Hepatocyte (in vitro differentiated cells): ENCODE data around the gene FAAH2.

Experiments used
- EZH2phosphoT487 ChIP-seq: fragments of 200-600 bp; sonication (generic); IDR thresholded peaks from one replicate; pipeline ENCODE4 v1.6.1; 2018; ENCODE audit warnings: antibody characterized with exemption, mild to moderate bottlenecking, low read depth, moderate library complexity; ENCODE audit not compliant: unreplicated experiment, severe bottlenecking
- TF ChIP-seq, protein P1 (sequence below): fragments of 200-600 bp; sonication (generic); IDR thresholded peaks from 2 replicates; pipeline ENCODE4 v1.5.1; 2016; ENCODE audit warnings: antibody characterized with exemption, mild to moderate bottlenecking; ENCODE audit not compliant: poor library complexity

DNA sequence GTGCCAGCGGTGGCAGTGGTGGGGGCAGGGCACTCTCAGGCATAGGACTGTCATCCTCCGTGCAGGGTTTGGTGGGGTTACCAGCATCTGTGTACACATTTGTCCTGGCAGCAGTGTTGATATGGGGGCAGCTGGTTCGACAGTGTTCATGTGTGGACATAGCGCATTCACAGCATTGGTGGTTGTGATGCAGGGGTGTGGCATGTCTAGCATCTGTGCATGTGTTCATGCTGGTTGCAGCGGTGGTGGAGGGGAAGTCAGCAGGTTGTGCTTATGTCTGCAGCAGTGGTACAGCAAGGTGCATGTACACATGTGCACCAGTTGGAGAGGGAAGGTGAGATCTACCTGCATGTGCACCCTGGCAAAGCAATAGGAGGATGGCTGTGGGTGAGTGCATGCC lies 230.0 kb downstream of the FAAH2 start:
- TF ChIP-seq, protein P1, sequence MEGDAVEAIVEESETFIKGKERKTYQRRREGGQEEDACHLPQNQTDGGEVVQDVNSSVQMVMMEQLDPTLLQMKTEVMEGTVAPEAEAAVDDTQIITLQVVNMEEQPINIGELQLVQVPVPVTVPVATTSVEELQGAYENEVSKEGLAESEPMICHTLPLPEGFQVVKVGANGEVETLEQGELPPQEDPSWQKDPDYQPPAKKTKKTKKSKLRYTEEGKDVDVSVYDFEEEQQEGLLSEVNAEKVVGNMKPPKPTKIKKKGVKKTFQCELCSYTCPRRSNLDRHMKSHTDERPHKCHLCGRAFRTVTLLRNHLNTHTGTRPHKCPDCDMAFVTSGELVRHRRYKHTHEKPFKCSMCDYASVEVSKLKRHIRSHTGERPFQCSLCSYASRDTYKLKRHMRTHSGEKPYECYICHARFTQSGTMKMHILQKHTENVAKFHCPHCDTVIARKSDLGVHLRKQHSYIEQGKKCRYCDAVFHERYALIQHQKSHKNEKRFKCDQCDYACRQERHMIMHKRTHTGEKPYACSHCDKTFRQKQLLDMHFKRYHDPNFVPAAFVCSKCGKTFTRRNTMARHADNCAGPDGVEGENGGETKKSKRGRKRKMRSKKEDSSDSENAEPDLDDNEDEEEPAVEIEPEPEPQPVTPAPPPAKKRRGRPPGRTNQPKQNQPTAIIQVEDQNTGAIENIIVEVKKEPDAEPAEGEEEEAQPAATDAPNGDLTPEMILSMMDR: no peak
- TF ChIP-seq EZH2phosphoT487: no peak
